ENCODE results near the gene FAAP20. TPM values are rescaled to one million over a fixed set of nuclear protein-coding genes. Genes with fewer than 3 reads are reported as not detected.

FAAP20 gene
- total RNA-seq, 4 donors from 2014 or later: 42.2 to 82.2 (median 50.2) TPM

GRCh38 chr1:2175055-2175414 lies 19.5 kb downstream of the FAAP20 start:
- Histone ChIP-seq H3K4me3 (replicated peaks in 1 of 3) (no peak overlapping the region), H3K4me1 (no peaks in the 10 kb centered on the region), H3K36me3 (peaks cover 7 to 14% of the 10 kb centered on the region in 2 donors), H3K27ac (no peak overlapping the region), H3K27me3 (no peaks in the 10 kb centered on the region), H3K9me3 (no peaks in the 10 kb centered on the region)
- no peak for TF ChIP-seq POLR2A (IDR thresholded peaks at IDR 0.05)
- TF ChIP-seq, protein P1, sequence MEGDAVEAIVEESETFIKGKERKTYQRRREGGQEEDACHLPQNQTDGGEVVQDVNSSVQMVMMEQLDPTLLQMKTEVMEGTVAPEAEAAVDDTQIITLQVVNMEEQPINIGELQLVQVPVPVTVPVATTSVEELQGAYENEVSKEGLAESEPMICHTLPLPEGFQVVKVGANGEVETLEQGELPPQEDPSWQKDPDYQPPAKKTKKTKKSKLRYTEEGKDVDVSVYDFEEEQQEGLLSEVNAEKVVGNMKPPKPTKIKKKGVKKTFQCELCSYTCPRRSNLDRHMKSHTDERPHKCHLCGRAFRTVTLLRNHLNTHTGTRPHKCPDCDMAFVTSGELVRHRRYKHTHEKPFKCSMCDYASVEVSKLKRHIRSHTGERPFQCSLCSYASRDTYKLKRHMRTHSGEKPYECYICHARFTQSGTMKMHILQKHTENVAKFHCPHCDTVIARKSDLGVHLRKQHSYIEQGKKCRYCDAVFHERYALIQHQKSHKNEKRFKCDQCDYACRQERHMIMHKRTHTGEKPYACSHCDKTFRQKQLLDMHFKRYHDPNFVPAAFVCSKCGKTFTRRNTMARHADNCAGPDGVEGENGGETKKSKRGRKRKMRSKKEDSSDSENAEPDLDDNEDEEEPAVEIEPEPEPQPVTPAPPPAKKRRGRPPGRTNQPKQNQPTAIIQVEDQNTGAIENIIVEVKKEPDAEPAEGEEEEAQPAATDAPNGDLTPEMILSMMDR (IDR thresholded peaks at IDR 0.05): no peak
- 86 to 88% methylated on average over 9 of the region's 9 CpGs for WGBS, 2 donors
- no peak for DNase-seq
- intact Hi-C loops (cut with DNase I): loop anchor here (10.0 kb wide), 1 partner anchor 120 kb away; the partner anchor contains the start of gene PRKCZ

GRCh38 chr1:2174348-2175054 lies 20.1 kb downstream of the FAAP20 start:
- Histone ChIP-seq H3K36me3 (peaks cover 7 to 14% of the 10 kb centered on the region in 2 donors), H3K4me1 (no peaks in the 10 kb centered on the region), H3K27ac (no peak overlapping the region), H3K27me3 (no peaks in the 10 kb centered on the region), H3K4me3 (replicated peaks in 1 of 3) (no peak overlapping the region), H3K9me3 (no peaks in the 10 kb centered on the region)
- peak; percentile 33 to 42 for DNase-seq
- 61 to 76% methylated on average over 14 to 26 of the region's 31 CpGs for WGBS, 2 donors
- TF ChIP-seq POLR2A (IDR thresholded peaks at IDR 0.05): no peak
- TF ChIP-seq, protein P1 (IDR thresholded peaks at IDR 0.05): peak; percentile 51 to 85 (median 58)
- intact Hi-C loops (cut with DNase I): loop anchor here (10.0 kb wide), 1 partner anchor 120 kb away; the partner anchor contains the start of gene PRKCZ

DNA sequence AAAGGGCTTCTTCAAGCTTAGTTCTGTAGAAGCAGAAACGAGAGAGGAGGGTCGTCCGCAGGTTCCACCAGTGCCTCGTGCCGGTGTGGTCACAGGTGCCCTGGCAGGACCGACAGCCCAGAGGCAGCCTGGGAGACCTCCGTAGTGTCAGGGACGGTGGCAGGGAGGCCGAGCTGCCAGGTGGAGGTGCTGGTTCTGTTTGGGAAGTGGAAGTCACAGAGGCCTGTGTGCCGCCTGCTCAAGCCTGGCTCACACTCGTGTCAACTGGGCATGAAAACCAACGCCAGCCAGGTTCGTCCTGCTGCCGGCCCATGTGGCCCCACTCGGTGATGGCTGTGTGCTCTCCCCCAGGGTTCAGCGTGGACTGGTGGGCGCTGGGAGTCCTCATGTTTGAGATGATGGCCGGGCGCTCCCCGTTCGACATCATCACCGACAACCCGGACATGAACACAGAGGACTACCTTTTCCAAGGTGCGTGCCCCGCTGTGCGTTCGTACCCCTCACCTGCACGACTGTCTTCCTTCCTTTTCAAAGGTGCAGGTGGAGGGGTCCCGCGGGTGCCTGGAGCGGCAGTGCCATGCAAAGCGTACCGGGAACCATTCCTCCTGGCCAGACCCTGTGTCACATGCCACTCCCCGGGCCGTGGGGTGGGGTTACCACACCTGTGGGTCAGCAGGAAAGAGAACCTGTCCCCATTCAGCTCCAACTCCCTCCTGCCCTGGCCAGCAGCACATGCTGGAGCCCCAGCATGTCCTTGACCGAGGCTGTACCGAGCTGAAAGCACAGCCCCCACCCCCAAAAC lies 20.8 kb downstream of the FAAP20 start:
- Histone ChIP-seq H3K4me1 (no peaks in the 10 kb centered on the region), H3K27ac (no peak overlapping the region), H3K4me3 (replicated peaks in 1 of 3) (no peak overlapping the region), H3K27me3 (no peaks in the 10 kb centered on the region), H3K9me3 (no peaks in the 10 kb centered on the region), H3K36me3 (peaks cover 7 to 14% of the 10 kb centered on the region in 2 donors)
- intact Hi-C loops (cut with DNase I): loop anchor here (10.0 kb wide), 1 partner anchor 119 kb away; the partner anchor contains the start of gene PRKCZ
- 82 to 87% methylated on average over 32 of the region's 37 CpGs for WGBS, 2 donors
- TF ChIP-seq POLR2A (IDR thresholded peaks at IDR 0.05): no peak
- TF ChIP-seq, protein P1 (IDR thresholded peaks at IDR 0.05): no peak
- DNase-seq: no peak

GRCh38 chr1:2172551-2173146 lies 21.9 kb downstream of the FAAP20 start:
- no peak overlapping the region for H3K4me3 ChIP-seq (replicated peaks in 1 of 3)
- DNase-seq: no peak
- H3K27me3 ChIP-seq: no peaks in the 10 kb centered on the region
- H3K4me1 ChIP-seq: no peaks in the 10 kb centered on the region
- no peak for TF ChIP-seq POLR2A (IDR thresholded peaks at IDR 0.05)
- TF ChIP-seq, protein P1 (IDR thresholded peaks at IDR 0.05): no peak
- peaks cover 7 to 13% of the 10 kb centered on the region in 2 donors for H3K36me3 ChIP-seq
- H3K9me3 ChIP-seq: no peaks in the 10 kb centered on the region
- intact Hi-C loops (cut with DNase I): loop anchor here (10.0 kb wide), 1 partner anchor 118 kb away; the partner anchor contains the start of gene PRKCZ
- 89 to 94% methylated on average over 32 to 33 of the region's 33 CpGs for WGBS, 2 donors
- H3K27ac ChIP-seq: no peak overlapping the region
